ENCODE data around the gene BLCAP.

BLCAP gene

DNA sequence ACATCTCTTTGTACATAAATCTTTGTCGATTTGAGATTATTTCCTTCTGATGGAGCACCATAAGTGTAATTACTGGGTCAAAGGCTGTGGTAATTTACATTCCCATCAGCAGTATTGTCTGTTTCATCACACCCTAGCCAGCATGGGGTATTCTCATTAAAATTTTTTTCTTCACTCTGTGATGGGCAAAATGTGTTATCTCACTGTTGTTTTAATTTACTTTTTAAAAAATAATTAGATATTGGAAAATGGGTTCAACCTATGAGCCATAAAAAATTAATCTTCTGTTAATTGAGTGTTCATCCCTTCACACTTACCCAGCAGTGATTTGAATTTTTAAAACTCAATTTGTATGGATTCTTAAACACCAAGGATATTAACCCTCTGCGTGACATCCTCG, 50.6 kb downstream of the BLCAP start:
- Histone ChIP-seq H2BK15ac (ENCODE audit: low read depth, poor library complexity, severe bottlenecking) (no peak overlapping the region), H2AFZ (ENCODE audit: low read depth, low read length) (no peak overlapping the region), H3K4ac (ENCODE audit: low read depth in 1 of 2, low read length in 2 of 2) (no peak overlapping the region), H4K8ac (ENCODE audit: low read length) (no peak overlapping the region), H3K9me3 (ENCODE audit: control insufficient read depth, low read length) (peaks cover 6% of the 10 kb centered on the region), H3K9ac (ENCODE audit: low read length) (no peak overlapping the region), H2BK12ac (ENCODE audit: low read length in 2 of 2) (no peak overlapping the region), H3K18ac (ENCODE audit: low read depth in 1 of 2, low read length in 2 of 2) (no peak overlapping the region), H3K23ac (ENCODE audit: low read length in 2 of 2) (no peak overlapping the region), H4K91ac (ENCODE audit: low read length) (no peak overlapping the region), H3K36me3 (ENCODE audit: control insufficient read depth in 1 of 2, insufficient read depth in 2 of 2, low read depth in 1 of 2, low read length in 2 of 2) (no peaks in the 10 kb centered on the region), H2BK5ac (ENCODE audit: low read depth, low read length, poor library complexity, severe bottlenecking) (no peak overlapping the region), H3K27ac (ENCODE audit: low read length, poor library complexity, severe bottlenecking) (no peak overlapping the region), H3K27me3 (ENCODE audit: control insufficient read depth in 1 of 2, insufficient read depth in 1 of 2, low read length in 2 of 2) (peaks cover 66 to 80% of the 10 kb centered on the region in 2 experiments), H3K4me2 (ENCODE audit: low read length, poor library complexity, severe bottlenecking) (no peak overlapping the region), H2AK5ac (ENCODE audit: low read length, severe bottlenecking) (no peak overlapping the region), H3K4me3 (ENCODE audit: insufficient read depth in 1 of 2, low read depth in 1 of 2, low read length in 2 of 2) (no peak overlapping the region), H2BK120ac (ENCODE audit: low read depth, low read length) (no peak overlapping the region), H3K79me1 (replicated peaks; ENCODE audit: low read length, poor library complexity, severe bottlenecking) (no peaks in the 10 kb centered on the region), H3K14ac (ENCODE audit: low read length in 2 of 2) (no peak overlapping the region), H3K4me1 (ENCODE audit: control insufficient read depth, insufficient read depth, low read depth, low read length) (no peaks in the 10 kb centered on the region)
- no peak for DNase-seq
- no CpG with 5 or more reads among the region's 3 CpGs for WGBS

DNA sequence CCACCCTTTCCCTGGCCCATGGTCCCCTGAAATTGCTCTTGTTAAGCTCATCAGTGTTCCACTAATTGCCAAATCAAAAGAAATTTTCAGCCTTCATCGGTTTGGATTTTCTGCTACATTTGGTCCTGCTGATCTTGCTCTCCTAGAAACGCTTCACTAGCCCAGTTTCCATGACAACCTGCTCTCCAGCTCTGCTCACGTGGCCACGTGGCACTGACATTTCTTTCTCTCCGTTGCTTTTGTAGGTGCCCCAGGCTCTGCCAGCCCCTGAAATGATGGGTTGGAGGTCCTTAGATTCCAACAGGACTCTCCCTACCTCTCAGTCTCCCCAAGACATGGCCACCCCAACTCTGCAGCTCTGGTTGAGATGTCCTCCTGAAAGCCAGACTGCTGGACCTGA, 52.4 kb downstream of the BLCAP start:
- Histone ChIP-seq H3K27me3 (ENCODE audit: control insufficient read depth in 1 of 2, insufficient read depth in 1 of 2, low read length in 2 of 2) (peaks cover 59 to 82% of the 10 kb centered on the region in 2 experiments), H2BK12ac (ENCODE audit: low read length in 2 of 2) (no peak overlapping the region), H3K27ac (ENCODE audit: low read length, poor library complexity, severe bottlenecking) (no peak overlapping the region), H4K91ac (ENCODE audit: low read length) (no peak overlapping the region), H3K79me1 (replicated peaks; ENCODE audit: low read length, poor library complexity, severe bottlenecking) (no peaks in the 10 kb centered on the region), H3K14ac (ENCODE audit: low read length in 2 of 2) (no peak overlapping the region), H3K36me3 (ENCODE audit: control insufficient read depth in 1 of 2, insufficient read depth in 2 of 2, low read depth in 1 of 2, low read length in 2 of 2) (no peaks in the 10 kb centered on the region), H3K4me1 (ENCODE audit: control insufficient read depth, insufficient read depth, low read depth, low read length) (no peaks in the 10 kb centered on the region), H3K9ac (ENCODE audit: low read length) (no peak overlapping the region), H3K23ac (ENCODE audit: low read length in 2 of 2) (no peak overlapping the region), H3K18ac (ENCODE audit: low read depth in 1 of 2, low read length in 2 of 2) (no peak overlapping the region), H3K9me3 (ENCODE audit: control insufficient read depth, low read length) (peaks cover 5% of the 10 kb centered on the region), H2BK120ac (ENCODE audit: low read depth, low read length) (no peak overlapping the region), H2AFZ (ENCODE audit: low read depth, low read length) (no peak overlapping the region), H3K4me3 (ENCODE audit: insufficient read depth in 1 of 2, low read depth in 1 of 2, low read length in 2 of 2) (no peak overlapping the region), H3K4me2 (ENCODE audit: low read length, poor library complexity, severe bottlenecking) (no peak overlapping the region), H2BK5ac (ENCODE audit: low read depth, low read length, poor library complexity, severe bottlenecking) (no peak overlapping the region), H3K4ac (ENCODE audit: low read depth in 1 of 2, low read length in 2 of 2) (no peak overlapping the region), H2BK15ac (ENCODE audit: low read depth, poor library complexity, severe bottlenecking) (no peak overlapping the region), H4K8ac (ENCODE audit: low read length) (no peak overlapping the region), H2AK5ac (ENCODE audit: low read length, severe bottlenecking) (no peak overlapping the region)
- WGBS: 83% methylated on average over 5 of the region's 5 CpGs
- no peak for DNase-seq

DNA sequence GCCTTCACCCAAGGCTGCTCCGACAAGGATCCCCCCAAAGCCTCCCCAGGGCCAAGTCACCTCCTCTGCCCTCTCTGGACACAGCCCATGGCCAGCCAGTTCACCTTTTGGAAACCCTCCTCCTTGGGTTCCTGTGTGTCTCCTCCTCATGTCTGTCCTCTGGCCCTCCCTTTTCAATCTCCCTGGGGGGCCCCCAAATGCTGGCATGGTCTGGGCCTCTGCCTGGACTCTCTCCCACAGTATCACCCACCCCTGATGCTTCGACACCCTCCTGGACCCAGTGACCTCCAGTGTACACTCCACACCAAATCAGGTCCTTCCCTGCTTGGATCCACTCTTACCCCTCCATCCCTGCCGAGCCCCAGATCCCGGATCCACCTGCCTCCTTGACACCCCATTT, 53.3 kb downstream of the BLCAP start:
- no peak for DNase-seq
- no peak overlapping the region for H3K18ac ChIP-seq (ENCODE audit: low read depth in 1 of 2, low read length in 2 of 2)
- H3K27ac ChIP-seq (ENCODE audit: low read length, poor library complexity, severe bottlenecking): no peak overlapping the region
- no peak overlapping the region for H2AFZ ChIP-seq (ENCODE audit: low read depth, low read length)
- H2BK120ac ChIP-seq (ENCODE audit: low read depth, low read length): no peak overlapping the region
- H3K27me3 ChIP-seq (ENCODE audit: control insufficient read depth in 1 of 2, insufficient read depth in 1 of 2, low read length in 2 of 2): peaks cover 58 to 76% of the 10 kb centered on the region in 2 experiments
- H3K4ac ChIP-seq (ENCODE audit: low read depth in 1 of 2, low read length in 2 of 2): no peak overlapping the region
- H4K91ac ChIP-seq (ENCODE audit: low read length): no peak overlapping the region
- no peak overlapping the region for H2BK15ac ChIP-seq (ENCODE audit: low read depth, poor library complexity, severe bottlenecking)
- no peak overlapping the region for H4K8ac ChIP-seq (ENCODE audit: low read length)
- no peak overlapping the region for H3K4me3 ChIP-seq (ENCODE audit: insufficient read depth in 1 of 2, low read depth in 1 of 2, low read length in 2 of 2)
- no peak overlapping the region for H3K4me2 ChIP-seq (ENCODE audit: low read length, poor library complexity, severe bottlenecking)
- H3K14ac ChIP-seq (ENCODE audit: low read length in 2 of 2): no peak overlapping the region
- H3K9me3 ChIP-seq (ENCODE audit: control insufficient read depth, low read length): peaks cover 5% of the 10 kb centered on the region
- 77% methylated on average over 4 of the region's 4 CpGs for WGBS
- H3K36me3 ChIP-seq (ENCODE audit: control insufficient read depth in 1 of 2, insufficient read depth in 2 of 2, low read depth in 1 of 2, low read length in 2 of 2): no peaks in the 10 kb centered on the region
- no peak overlapping the region for H3K23ac ChIP-seq (ENCODE audit: low read length in 2 of 2)
- H2BK12ac ChIP-seq (ENCODE audit: low read length in 2 of 2): no peak overlapping the region
- H3K79me1 ChIP-seq (replicated peaks; ENCODE audit: low read length, poor library complexity, severe bottlenecking): no peaks in the 10 kb centered on the region
- H2BK5ac ChIP-seq (ENCODE audit: low read depth, low read length, poor library complexity, severe bottlenecking): no peak overlapping the region
- H3K9ac ChIP-seq (ENCODE audit: low read length): no peak overlapping the region
- H2AK5ac ChIP-seq (ENCODE audit: low read length, severe bottlenecking): no peak overlapping the region
- H3K4me1 ChIP-seq (ENCODE audit: control insufficient read depth, insufficient read depth, low read depth, low read length): no peaks in the 10 kb centered on the region

DNA sequence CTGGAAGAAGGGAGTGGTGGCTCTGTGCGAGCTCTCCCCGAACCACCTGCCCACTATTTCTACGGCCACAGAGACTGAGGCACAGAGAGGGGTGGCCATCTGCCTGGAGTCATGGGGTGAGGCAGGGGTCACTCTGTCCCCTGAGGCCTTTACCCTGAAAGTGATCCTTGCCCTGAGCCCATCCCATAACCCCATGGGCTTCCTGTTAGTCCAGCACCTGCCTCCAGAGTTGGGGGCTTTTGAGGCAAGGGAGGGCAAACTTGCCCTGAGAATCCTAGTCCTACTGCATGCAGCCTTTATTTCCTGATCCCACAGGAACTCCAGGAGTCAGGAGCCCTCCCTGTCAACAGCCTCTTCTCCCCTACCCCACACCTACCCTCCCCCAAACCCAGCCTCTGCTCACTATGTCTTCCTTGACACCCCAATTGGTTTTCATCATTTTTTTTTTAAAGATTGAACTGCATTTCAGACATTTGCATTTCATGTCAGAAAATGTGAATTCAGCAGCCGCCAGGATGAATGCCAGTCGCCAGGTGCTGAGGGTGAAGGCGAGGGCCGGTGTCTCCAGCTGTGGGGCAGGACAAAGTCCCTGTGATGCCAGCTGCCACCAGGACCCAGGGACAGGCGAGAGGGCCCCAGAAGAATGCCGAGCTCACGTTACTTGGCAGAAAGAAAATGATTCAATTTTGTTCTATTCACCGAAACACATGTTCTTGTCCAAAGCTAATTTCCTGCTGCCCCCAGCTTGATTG, 54.3 kb downstream of the BLCAP start:
- no peak overlapping the region for H2AFZ ChIP-seq (ENCODE audit: low read depth, low read length)
- H3K18ac ChIP-seq (ENCODE audit: low read depth in 1 of 2, low read length in 2 of 2): no peak overlapping the region
- H3K27me3 ChIP-seq (ENCODE audit: control insufficient read depth in 1 of 2, insufficient read depth in 1 of 2, low read length in 2 of 2): peaks cover 56 to 73% of the 10 kb centered on the region in 2 experiments
- H3K27ac ChIP-seq (ENCODE audit: low read length, poor library complexity, severe bottlenecking): no peak overlapping the region
- H3K36me3 ChIP-seq (ENCODE audit: control insufficient read depth in 1 of 2, insufficient read depth in 2 of 2, low read depth in 1 of 2, low read length in 2 of 2): no peaks in the 10 kb centered on the region
- H2BK12ac ChIP-seq (ENCODE audit: low read length in 2 of 2): no peak overlapping the region
- H3K4me3 ChIP-seq (ENCODE audit: insufficient read depth in 1 of 2, low read depth in 1 of 2, low read length in 2 of 2): no peak overlapping the region
- no peak overlapping the region for H3K14ac ChIP-seq (ENCODE audit: low read length in 2 of 2)
- H3K79me1 ChIP-seq (replicated peaks; ENCODE audit: low read length, poor library complexity, severe bottlenecking): no peaks in the 10 kb centered on the region
- no peak overlapping the region for H3K4me2 ChIP-seq (ENCODE audit: low read length, poor library complexity, severe bottlenecking)
- no peak for DNase-seq
- H3K9me3 ChIP-seq (ENCODE audit: control insufficient read depth, low read length): peaks cover 5% of the 10 kb centered on the region
- no peak overlapping the region for H2AK5ac ChIP-seq (ENCODE audit: low read length, severe bottlenecking)
- WGBS: 94% methylated on average over 11 of the region's 11 CpGs
- no peak overlapping the region for H4K8ac ChIP-seq (ENCODE audit: low read length)
- H3K4ac ChIP-seq (ENCODE audit: low read depth in 1 of 2, low read length in 2 of 2): no peak overlapping the region
- H4K91ac ChIP-seq (ENCODE audit: low read length): no peak overlapping the region
- H2BK120ac ChIP-seq (ENCODE audit: low read depth, low read length): no peak overlapping the region
- no peaks in the 10 kb centered on the region for H3K4me1 ChIP-seq (ENCODE audit: control insufficient read depth, insufficient read depth, low read depth, low read length)
- no peak overlapping the region for H3K23ac ChIP-seq (ENCODE audit: low read length in 2 of 2)
- no peak overlapping the region for H2BK5ac ChIP-seq (ENCODE audit: low read depth, low read length, poor library complexity, severe bottlenecking)
- no peak overlapping the region for H3K9ac ChIP-seq (ENCODE audit: low read length)
- no peak overlapping the region for H2BK15ac ChIP-seq (ENCODE audit: low read depth, poor library complexity, severe bottlenecking)
